ENCODE measurements around the gene ROBO2. TPM values are rescaled to one million over a fixed set of nuclear protein-coding genes. Genes with fewer than 3 reads are reported as not detected.

The ROBO2 gene
- polyA plus RNA-seq, 4 donors, result 83.3 to 102 (median 89.4) TPM

DNA sequence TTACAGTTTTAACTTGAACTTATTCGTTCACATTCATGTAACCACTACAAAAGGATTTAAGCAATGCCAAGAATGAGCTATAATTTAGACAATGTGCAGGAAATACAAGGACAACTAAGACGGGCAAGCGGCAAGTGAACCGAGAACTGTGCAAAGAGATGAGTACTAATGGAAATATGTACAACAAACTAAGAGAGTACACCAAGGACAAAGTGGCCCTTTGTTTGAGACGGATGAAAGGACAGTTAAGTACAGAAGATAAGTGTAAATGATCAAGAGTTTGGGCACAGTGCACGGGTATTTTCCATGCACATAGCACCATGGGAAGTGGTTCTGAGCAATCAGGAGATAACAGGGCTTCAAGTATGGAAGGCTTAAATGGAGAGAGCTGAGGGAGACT is 281.7 kb downstream of the ROBO2 start:
- DNase-seq (ENCODE audit: low read depth in 4 of 4, low spot score in 2 of 4), result no peak

DNA sequence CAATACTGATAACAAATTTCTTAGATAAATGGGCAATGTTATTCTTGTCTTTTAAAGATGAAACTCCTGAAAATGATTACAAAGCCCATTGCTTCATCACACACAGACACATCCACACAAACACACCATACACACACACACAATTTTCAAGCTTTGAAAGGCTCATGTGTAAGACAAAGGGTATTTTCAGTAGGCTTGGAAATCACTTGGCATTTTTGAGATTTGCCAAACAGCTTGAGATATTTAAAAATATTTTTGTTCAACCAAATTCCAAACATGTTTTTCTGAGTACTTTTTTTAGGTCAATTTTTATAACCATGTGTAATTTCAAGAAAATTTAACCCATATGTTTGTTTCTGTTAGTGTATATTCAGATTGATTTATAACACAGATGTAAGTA is 283.7 kb downstream of the ROBO2 start:
- no peak for DNase-seq (ENCODE audit: low read depth in 4 of 4, low spot score in 2 of 4)

DNA sequence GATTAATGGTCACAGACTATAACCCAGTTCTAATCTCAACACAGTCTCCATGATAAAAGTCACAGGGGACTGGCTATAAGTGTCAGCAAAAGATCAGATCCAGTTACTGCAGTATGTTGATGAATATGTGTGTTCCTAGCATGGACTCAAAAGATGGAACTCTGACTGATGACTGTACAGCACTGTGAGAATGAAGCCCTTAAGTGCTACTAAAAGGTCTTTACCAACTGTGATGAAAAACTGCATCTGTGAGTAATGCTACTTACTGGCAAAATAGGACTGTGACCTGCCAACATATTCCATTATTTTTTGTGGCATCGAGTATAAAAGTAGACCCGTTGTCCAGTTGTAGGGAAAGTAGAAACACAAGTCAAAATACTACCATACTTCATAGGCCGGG is 284.2 kb downstream of the ROBO2 start:
- no peak for DNase-seq (ENCODE audit: low read depth in 4 of 4, low spot score in 2 of 4)

DNA sequence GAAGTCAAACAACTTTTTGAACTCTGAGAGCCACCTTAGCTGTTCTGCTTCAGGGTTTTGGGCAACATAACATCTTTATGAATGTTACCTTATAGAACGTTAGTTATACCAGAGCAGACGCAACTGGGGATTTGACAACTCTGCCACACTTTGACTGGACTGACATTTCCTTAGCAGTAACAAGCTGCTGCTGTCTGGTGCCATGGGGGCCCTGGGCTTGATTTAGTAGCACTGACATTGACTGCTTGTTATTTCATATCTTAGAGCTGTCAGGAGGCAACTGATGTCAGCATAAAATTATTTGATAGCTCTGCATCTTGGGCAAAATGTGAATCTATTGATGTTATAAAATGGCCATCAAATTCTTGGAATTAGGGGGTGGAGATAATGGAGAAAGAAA is 285.4 kb downstream of the ROBO2 start:
- no peak for DNase-seq (ENCODE audit: low read depth in 4 of 4, low spot score in 2 of 4)

DNA sequence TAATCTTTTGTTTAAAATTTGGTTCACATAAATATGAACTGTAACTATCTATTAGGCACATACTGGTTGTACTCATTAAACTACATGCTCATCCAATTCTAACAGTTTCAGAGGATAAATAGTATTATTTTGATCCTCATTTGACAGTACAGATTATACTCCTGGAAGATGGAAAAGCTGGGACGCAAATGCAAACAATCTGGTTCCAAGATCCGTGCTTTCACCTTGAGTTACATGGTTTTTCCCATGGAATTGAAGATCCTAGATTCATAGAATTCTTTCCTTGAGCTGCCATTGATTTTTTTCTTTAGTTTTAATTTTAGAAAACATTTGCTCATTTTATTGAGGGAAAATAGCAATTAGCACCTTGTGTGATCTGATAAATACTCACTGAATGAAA is 285.8 kb downstream of the ROBO2 start:
- no peak for DNase-seq (ENCODE audit: low read depth in 4 of 4, low spot score in 2 of 4)

DNA sequence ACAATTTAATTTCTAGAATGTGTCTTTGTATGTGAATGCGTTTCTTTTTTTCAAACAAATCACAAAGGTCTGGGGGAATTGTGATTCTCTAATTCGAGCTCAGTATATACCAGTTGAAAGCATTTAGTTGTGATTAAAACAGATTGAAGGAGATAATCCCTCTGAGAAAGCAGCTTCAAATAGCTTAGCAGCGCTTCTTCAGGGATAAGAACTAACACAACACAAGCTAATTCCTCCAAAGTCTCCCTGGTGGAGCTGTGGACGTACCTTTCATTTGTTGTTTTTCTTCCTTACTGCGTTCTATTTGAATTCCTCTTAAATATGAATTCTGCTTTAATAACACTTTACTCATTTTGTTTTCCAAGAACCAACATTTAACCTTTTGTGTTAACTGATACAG is 286.7 kb downstream of the ROBO2 start:
- DNase-seq (ENCODE audit: low read depth in 4 of 4, low spot score in 2 of 4), result no peak

DNA sequence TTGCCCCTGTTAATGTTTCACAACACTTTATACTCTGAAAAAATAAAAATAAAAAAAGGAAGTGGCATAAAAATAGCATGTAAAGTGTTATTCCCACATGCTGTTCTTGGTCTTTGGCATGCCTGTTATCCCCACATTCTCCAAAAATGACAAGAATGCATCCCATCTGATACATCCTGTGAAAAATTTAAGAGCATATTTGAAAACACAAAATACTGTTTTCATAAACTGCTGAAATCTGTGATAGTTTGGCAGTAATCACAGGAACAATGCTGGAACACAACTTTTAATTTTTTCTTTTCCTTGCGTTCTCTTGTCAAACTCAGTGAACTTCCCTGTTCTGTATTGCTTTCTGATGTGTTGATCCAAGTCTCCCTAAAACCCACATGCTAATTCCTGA is 288.8 kb downstream of the ROBO2 start:
- no peak for DNase-seq (ENCODE audit: low read depth in 4 of 4, low spot score in 2 of 4)

DNA sequence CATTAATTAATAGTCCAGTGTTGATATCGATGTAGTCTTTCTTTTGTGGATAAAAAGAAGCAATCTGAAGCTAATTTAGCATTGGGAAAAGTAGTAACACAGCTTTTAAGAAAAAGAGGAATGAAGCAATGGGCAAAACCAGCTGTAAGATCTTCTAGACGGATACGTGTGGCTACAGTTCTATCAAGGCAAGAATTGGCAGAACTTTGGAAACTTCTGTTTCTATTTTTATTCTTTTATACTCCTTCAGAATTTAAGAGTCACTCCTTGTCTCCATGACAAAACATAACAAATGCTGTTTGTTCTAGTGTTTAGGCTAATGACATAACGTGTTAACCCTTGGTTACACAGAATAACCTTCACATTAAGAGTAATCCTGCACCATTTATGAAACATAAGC is 289.2 kb downstream of the ROBO2 start:
- DNase-seq (ENCODE audit: low read depth in 4 of 4, low spot score in 2 of 4), result no peak

DNA sequence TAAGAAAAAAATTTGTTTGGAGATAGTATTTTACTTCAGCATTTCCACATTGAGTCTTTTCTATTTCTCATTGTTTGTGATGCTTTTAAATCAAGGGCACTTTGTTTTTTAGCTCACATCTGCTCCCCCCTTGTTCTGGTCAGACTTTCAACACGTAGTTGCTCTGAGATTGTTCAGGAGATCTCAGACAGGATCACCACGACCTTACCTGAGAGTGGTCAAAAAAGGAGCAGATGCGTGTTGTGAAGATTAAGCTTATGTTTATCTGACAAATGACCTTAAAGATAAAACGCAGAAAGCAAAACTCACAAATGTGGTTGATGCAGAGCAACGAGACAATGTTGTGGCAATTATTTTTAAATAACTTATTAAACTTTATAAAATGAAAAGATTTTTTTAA is 298.3 kb downstream of the ROBO2 start:
- no peak for DNase-seq (ENCODE audit: low read depth in 4 of 4, low spot score in 2 of 4)

DNA sequence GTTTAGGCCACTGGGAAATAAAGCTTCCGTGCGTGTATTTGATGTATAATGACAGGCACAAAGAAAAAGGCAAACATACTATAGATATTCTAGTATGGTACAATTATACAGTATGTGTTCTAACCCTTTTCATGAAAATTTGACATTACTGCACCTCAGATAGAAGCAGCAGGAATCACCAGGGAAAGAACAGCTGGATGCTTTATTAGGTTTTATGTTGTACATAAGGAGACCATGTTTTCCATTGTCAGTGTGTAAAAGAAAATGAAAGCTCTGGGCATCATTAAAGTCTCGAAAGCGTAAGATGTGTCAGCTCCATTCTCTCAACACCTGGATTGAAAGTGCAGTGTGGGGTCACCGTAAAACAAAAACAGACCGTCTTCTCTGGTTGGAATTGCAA is 302.1 kb downstream of the ROBO2 start:
- no peak for DNase-seq (ENCODE audit: low read depth in 4 of 4, low spot score in 2 of 4)

DNA sequence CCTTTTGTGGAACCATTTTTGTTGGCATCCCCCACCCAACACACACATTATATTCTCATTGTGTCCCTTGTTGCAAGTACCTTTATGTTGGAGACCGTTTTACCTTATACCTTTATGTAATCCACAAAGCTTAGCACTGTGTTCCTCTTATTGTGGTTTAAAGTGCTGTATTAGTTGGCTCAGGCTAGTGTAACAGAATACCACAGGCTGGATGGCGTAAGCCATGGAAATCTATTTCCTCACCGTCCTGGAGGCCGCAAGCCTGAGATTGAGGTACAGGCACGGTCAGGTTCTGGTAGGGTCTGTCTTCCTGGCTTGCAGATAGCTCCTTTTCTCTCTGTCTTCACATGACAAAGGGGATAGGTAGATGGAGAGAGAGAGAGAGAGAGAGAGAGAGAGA is 302.8 kb downstream of the ROBO2 start:
- no peak for DNase-seq (ENCODE audit: low read depth in 4 of 4, low spot score in 2 of 4)

DNA sequence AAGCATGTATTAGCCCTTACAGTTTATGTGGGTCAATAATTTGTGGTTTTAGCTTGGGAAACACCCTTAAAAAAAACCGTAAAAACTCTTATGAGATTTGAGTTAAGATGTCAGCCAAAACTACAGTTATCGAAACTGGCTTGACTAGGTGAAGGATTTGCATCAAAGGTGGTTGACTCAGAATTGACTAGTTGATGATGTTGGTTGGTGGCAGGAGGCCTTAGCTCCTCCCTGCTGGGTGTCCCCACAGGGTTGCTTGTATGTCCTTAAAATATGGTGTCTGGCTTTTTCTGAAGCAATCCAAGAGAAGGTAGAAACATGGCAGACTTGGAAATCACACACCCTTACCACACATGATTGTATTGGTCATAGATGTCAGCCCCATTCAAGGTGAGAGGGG is 305.1 kb downstream of the ROBO2 start:
- DNase-seq (ENCODE audit: low read depth in 4 of 4, low spot score in 2 of 4), result no peak

DNA sequence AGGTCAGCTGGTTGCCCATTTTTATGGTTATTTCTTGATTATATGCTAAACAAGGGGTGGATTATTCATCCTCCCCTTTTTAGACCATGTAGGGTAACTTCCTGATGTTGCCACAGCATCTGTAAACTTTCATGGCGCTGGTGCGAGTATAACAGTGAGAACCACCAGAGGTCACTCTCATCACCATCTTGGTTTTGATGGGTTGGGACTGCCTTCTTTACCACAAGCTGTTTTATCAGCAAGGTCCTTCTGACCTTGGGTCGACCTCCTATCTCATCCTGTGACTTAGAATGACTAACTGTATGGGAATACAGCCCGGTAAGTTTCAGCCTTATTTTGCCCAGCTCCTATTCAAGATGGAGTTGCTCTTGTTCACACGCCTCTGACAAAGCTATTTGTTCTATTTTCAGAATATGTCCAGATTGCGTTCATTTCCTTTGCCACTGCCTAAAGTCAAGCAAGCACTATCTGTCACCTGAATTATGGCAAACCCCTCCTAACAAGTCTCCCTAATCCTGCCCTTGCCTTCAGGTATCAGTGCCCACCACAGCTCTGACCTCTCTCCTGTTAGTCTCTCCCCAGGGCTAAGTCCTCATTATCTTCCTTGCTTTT is 308.5 kb downstream of the ROBO2 start:
- DNase-seq (ENCODE audit: low read depth in 4 of 4, low spot score in 2 of 4), result no peak

DNA sequence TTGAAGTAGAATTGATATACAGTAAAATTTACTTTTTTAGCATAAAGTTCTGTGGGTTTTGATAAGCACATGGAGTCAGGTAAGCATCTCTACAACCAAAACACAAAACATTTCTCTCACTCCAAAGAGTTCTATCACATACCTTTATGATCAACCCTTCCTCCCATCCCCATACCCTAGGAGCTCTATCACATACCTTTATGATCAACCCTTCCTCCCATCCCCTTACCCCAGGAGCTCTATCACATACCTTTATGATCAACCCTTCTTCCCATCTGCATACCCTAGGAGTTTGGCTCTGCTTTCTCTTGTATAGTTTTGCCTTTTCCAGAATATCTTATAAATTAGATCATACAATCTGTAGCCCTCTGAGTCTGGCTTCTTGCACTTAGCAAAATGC is 315.1 kb downstream of the ROBO2 start:
- DNase-seq (ENCODE audit: low read depth in 4 of 4, low spot score in 2 of 4), result no peak

DNA sequence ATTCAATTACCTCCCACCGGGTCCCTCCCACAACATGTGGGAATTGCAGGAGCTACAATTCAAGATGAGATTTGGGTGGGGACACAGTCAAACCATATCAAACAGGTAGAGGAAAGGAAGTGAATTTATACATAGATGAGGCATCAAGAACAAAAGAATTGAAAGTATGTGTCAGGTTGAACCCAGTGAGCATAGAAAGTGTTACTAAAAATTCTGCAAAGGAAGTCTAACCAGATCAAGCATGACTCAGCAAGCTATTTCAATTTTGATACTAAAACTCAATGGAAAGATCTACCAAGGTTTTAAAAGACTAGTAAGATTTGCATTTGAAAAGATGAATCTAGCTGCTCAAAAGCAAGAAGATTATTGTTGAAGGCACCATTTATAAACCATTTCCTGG is 323.0 kb downstream of the ROBO2 start:
- no peak for DNase-seq (ENCODE audit: low read depth in 4 of 4, low spot score in 2 of 4)

DNA sequence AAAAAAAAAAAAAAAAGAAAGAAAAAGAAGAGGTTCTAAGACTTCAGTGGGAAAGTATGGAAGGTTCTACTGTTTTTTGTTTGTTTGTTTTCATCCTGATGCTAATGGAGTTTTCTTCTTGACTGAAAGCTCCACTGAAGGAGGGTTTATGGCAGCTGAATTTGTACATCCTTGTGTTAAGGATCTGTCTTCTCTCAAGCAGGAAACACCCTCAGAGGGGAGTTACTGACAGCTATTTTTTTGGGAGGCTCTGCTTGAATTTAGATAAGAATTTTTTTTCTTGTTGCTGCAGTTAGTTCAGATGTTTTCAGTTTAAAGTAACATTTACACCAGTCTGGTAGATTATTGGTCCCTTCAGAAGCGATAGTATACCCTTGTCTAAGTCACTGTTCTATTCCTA is 325.3 kb downstream of the ROBO2 start:
- DNase-seq (ENCODE audit: low read depth in 4 of 4, low spot score in 2 of 4), result no peak

DNA sequence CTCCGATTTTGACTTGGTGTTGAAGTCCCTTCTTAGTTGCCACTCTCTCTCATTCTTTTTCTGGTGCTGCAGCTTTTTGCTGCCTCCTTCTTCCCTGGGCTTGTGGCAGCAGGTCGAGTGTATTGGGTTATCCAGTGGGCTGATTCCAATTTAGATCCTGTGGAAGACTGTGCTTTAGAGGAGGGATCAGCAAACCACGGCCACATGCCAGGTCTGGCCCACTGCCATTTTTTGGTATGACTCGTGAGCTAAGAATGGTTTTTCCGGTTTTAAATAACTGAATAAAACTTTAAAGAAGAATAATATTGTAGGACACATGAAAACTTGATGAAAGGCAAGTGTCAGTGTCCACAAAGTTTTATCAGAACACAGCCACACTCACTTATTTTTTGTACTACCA is 330.5 kb downstream of the ROBO2 start:
- DNase-seq (ENCODE audit: low read depth in 4 of 4, low spot score in 2 of 4), result no peak

DNA sequence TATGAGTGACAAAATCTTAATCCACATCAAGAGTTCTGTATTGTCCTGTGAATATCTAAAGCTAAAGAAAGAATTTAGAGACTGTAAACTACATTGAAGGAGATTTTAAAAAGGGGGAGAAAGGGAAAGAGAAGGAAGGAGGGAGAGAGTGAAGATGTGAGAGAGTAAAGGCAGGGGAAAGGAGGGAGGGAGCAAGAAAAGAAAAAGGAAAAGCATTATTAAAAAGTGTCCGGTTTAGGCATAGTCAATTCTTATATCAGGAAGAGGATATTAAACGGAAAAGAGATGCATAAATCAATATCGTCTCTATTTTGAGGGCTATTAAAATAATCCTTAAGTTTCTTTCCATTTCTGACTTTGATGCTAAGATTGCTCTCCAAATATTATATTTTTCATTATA is 332.1 kb downstream of the ROBO2 start:
- DNase-seq (ENCODE audit: low read depth in 4 of 4, low spot score in 2 of 4), result no peak

DNA sequence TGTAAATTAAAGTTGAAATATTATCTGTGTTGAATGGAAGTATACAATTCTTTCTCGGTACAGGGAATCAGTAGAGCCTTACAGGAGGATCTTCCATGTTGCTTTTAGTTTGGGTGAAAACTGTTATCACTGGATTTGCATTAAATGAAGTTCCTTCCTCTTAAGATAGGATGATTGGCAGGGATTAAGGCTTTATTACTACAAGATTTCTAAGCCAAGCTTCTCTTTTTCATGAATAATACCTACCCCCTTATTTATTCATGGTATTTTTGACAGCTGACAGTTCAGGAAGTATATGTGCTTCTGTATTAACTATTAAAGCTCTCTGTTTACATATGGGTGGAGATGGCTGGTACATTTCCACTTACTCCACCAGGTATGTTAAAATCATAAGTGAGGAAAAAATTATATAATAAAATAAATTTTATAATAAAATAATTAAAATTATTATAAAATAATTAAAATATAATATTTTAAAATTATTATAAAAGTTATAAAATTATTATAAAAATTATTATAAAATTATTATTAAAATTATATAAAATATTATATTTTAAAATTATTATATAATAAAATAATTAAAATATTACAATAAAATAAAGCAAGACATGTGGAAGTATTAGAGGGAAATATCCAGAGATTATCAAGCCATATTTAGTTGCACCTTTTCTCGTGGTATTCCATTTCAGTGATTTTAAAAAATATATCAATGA is 332.9 kb downstream of the ROBO2 start:
- DNase-seq (ENCODE audit: low read depth in 4 of 4, low spot score in 2 of 4), result no peak

DNA sequence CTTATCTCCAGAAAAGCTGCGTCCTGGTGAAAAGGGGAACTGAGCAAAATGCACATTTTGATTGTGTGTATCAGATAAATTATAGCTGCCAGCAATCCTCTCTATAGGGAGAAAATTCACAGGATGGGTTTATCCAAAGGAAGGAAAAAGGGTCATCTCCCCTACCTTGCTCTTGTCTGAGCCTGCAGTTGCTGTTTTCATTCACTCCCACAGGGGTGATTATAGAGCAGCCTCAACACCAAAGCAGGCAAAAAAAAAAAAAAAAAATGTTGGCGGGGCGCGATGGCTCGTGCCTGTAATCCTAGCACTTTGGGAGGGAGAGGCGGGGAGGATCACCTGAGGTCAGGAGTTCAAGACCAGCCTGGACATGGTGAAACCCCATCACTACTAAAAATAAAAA is 333.7 kb downstream of the ROBO2 start:
- no peak for DNase-seq (ENCODE audit: low read depth in 4 of 4, low spot score in 2 of 4)

DNA sequence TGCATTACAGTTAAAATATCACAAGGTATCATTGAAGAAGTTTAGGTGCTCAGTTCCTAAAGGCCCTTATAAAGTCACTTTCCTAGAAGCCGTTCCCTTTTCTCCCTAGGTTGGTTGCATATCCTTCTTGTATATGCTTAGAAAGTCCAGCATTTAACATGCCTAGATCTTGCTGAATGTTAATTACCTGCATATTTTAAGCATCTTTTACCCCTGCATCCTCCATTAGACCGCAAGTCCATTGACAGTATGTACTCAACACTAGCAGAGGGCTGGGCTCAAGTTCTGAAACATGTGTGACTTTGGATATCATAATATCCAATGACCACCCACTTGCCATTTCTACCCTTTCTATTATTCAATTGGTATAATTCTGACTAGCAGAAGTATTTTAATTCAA is 336.6 kb downstream of the ROBO2 start:
- DNase-seq (ENCODE audit: low read depth in 4 of 4, low spot score in 2 of 4), result no peak

DNA sequence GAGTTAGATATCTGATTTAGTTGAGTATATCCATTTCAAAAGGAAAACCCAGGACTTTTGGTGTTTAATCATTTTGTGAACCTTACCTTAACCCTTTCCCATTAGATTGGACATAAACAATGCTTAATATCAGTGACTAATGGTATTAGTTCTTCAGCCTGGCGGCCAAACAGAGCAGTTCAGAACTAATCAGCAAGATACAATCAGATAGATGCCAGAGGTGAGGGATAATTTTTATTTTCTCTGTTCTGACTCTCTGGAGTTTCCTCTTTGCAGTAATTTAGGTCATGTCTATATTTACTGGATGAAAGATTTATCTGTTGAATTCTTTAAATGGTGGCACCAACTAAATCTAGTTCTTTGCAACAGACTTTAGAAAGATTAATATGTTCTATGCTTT is 337.8 kb downstream of the ROBO2 start:
- DNase-seq (ENCODE audit: low read depth in 4 of 4, low spot score in 2 of 4), result no peak

DNA sequence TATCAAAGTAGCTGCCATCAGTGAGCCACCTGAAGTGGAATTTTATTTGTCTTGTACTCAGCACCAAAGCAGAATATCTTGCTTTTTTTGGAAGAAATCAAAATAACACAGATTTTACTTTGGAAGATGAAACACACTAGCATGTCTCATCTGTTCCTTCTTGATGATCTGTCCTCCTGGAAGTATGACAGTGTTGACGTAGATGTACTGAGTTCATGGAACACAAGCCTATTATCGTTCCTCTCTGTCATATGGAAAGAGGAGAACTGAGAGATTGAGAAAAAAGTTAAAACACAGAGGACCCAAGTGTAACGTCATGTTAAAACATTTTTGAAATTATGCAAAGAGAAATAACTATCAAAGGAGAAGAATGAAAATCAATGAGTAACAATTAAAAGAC is 340.2 kb downstream of the ROBO2 start:
- DNase-seq (ENCODE audit: low read depth in 4 of 4, low spot score in 2 of 4), result no peak
